Measurements from ENCODE around the gene DYNLRB1. TPM values are rescaled to one million over a fixed set of nuclear protein-coding genes. Genes with fewer than 3 reads are reported as not detected.

The DYNLRB1 gene
- total and polyA plus RNA-seq, 2 of the 13 experiments (the other 11 are each of a cell fraction or from before 2014, with no cell fraction given), result 140 to 244 TPM

DNA sequence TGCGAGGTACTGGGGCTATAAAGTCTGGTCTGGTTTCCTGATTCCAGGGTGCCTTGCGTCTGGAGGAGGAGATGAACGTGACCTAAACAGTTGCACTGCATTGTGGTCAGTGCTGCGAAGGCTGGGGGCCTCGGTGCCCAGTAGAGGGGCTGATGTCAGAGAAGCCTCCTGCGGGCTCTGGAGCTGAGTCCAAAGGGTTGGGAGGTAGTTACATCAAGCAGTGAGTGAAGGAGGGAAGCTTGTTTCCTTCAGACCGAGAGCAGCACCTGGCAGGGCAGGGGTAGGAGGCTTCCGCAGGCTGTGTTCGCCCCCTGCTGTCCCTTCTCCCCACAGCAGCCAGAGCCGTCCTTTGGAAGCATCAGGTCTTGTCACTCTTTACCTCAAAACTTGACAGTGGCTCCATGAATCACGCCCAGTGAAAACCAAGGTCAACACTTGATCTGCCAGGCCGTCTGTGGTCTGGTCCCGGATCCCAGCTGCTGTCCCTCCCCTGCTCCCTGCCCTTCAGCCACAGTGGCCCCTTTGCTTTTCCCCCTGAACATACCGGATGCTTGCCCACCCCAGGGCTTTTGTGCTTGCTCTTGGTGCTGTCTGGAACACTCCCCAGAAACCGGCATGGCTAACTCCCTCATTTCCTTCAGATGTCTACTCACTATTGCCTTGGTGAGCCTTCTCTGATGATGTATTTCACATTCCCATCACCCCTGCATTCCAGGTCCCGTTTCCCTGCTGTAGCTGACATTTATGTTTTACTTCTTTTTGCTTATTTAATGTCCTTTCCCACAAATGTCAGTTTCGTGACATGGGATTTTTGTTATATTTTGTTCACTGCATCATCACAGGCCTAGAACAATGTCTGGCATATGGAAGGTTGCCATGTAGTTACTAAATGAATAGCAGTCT is 7.0 kb downstream of the DYNLRB1 start (continued):
- no peak for TF ChIP-seq ZNF337 (CRISPR knock-in tag; IDR thresholded peaks at IDR 0.05; ENCODE audit: borderline replicate concordance, low read depth)
- TF ChIP-seq, protein P1, sequence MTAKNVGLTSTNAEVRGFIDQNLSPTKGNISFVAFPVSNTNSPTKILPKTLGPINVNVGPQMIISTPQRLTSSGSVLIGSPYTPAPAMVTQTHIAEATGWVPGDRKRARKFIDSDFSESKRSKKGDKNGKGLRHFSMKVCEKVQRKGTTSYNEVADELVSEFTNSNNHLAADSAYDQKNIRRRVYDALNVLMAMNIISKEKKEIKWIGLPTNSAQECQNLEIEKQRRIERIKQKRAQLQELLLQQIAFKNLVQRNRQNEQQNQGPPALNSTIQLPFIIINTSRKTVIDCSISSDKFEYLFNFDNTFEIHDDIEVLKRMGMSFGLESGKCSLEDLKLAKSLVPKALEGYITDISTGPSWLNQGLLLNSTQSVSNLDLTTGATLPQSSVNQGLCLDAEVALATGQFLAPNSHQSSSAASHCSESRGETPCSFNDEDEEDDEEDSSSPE (CRISPR knock-in tag; IDR thresholded peaks at IDR 0.05), result no peak; the same call in 1 of the 2 replicates
- TF ChIP-seq ZNF615 (CRISPR knock-in tag; IDR thresholded peaks at IDR 0.05; ENCODE audit: borderline replicate concordance), result no peak
- 0 out of 2 replicates have a peak, but pooled peaks have one; percentile 60 for TF ChIP-seq ZNF607 (CRISPR knock-in tag; IDR thresholded peaks at IDR 0.05; ENCODE audit: borderline replicate concordance)
- TF ChIP-seq NR2F2 (IDR thresholded peaks at IDR 0.05; ENCODE audit: borderline replicate concordance, low read depth), result no peak
- TF ChIP-seq ZNF317 (CRISPR knock-in tag; IDR thresholded peaks at IDR 0.05), result peak; percentile 66; the same call in 1 of the 2 replicates
- no peak for TF ChIP-seq MAFG (CRISPR knock-in tag; IDR thresholded peaks at IDR 0.05)
- TF ChIP-seq SP4 (CRISPR knock-in tag; IDR thresholded peaks at IDR 0.05), result peak; percentile 63; the same call in 1 of the 2 replicates
- no peak for TF ChIP-seq ZNF652 (CRISPR knock-in tag; IDR thresholded peaks at IDR 0.05; ENCODE audit: borderline replicate concordance, low read depth)
- TF ChIP-seq IRF2 (CRISPR knock-in tag; IDR thresholded peaks at IDR 0.05), result peak; percentile 52; the same call in 1 of the 2 replicates
- TF ChIP-seq SATB2 (CRISPR knock-in tag; IDR thresholded peaks at IDR 0.05), result no peak
- peak; percentile 79; the same call in 1 of the 2 replicates for TF ChIP-seq ZNF333 (CRISPR knock-in tag; IDR thresholded peaks at IDR 0.05; ENCODE audit: borderline replicate concordance)
- peak; percentile 45; the same call in 1 of the 2 replicates for TF ChIP-seq ZNF792 (CRISPR knock-in tag; IDR thresholded peaks at IDR 0.05)
- no peak for TF ChIP-seq MXD4 (CRISPR knock-in tag; IDR thresholded peaks at IDR 0.05)
- TF ChIP-seq ZNF446 (CRISPR knock-in tag; IDR thresholded peaks at IDR 0.05), result no peak
- no peak for TF ChIP-seq ZNF33B (CRISPR knock-in tag; IDR thresholded peaks at IDR 0.05)
- no peak for TF ChIP-seq ZFP1 (CRISPR knock-in tag; IDR thresholded peaks at IDR 0.05)
- TF ChIP-seq NFYC (CRISPR knock-in tag; IDR thresholded peaks at IDR 0.05), result no peak
- TF ChIP-seq ZNF253 (CRISPR knock-in tag; IDR thresholded peaks at IDR 0.05; ENCODE audit: borderline replicate concordance), result no peak
- TF ChIP-seq THAP8 (CRISPR knock-in tag; IDR thresholded peaks at IDR 0.05; ENCODE audit: borderline replicate concordance), result no peak
- TF ChIP-seq U2AF1 (optimal IDR thresholded peaks at IDR 0.05; ENCODE audit: low read depth, low read length), result peak; percentile 31
- TF ChIP-seq SAFB2 (CRISPR knock-in tag; IDR thresholded peaks at IDR 0.05; ENCODE audit: borderline replicate concordance, low read depth), result 0 out of 2 replicates have a peak, but pooled peaks have one; percentile 48
- no peak for TF ChIP-seq SP1 (IDR thresholded peaks at IDR 0.05)
- no peak for TF ChIP-seq SP1 (CRISPR knock-in tag; IDR thresholded peaks at IDR 0.05)
- TF ChIP-seq RFX3 (CRISPR knock-in tag; IDR thresholded peaks at IDR 0.05), result no peak
- TF ChIP-seq ZNF496 (CRISPR knock-in tag; IDR thresholded peaks at IDR 0.05; ENCODE audit: insufficient replicate concordance), result no peak
- peak; percentile 69; the same call in 1 of the 2 replicates for TF ChIP-seq ZBTB49 (CRISPR knock-in tag; IDR thresholded peaks at IDR 0.05; ENCODE audit: borderline replicate concordance)

Data from HepG2 (cell line).